IMR-90 (cell line): ENCODE results near the gene CEP63.

ENCODE experiments used
- BHLHE40 ChIP-seq: fragments of 150-350 bp; IDR thresholded peaks from 2 replicates; pipeline ENCODE4 v1.6.1; 2016; ENCODE audit warnings: mild to moderate bottlenecking, low read depth, low read length
- POLR2A ChIP-seq: IDR thresholded peaks from 2 replicates; pipeline ENCODE4 v1.6.1; 2012; ENCODE audit warnings: mild to moderate bottlenecking, low read depth, low read length
- RAD21 ChIP-seq: IDR thresholded peaks from 2 replicates; pipeline ENCODE4 v1.6.1; 2012; ENCODE audit warnings: low read length, improper control_type of control experiment
- RCOR1 ChIP-seq: IDR thresholded peaks from 2 replicates; pipeline ENCODE4 v1.6.1; 2012; ENCODE audit warnings: mild to moderate bottlenecking, low read length, improper control_type of control experiment; ENCODE audit not compliant: insufficient replicate concordance
- TF ChIP-seq, protein P1 (sequence below): conservative IDR thresholded peaks from 2 replicates; pipeline ENCODE4 v1.5.1; 2012; ENCODE audit warnings: mild to moderate bottlenecking, low read depth, low read length, improper control_type of control experiment

GRCh38 chr3:134517791-134518190, 31.9 kb downstream of the CEP63 start:
- TF ChIP-seq, protein P1, sequence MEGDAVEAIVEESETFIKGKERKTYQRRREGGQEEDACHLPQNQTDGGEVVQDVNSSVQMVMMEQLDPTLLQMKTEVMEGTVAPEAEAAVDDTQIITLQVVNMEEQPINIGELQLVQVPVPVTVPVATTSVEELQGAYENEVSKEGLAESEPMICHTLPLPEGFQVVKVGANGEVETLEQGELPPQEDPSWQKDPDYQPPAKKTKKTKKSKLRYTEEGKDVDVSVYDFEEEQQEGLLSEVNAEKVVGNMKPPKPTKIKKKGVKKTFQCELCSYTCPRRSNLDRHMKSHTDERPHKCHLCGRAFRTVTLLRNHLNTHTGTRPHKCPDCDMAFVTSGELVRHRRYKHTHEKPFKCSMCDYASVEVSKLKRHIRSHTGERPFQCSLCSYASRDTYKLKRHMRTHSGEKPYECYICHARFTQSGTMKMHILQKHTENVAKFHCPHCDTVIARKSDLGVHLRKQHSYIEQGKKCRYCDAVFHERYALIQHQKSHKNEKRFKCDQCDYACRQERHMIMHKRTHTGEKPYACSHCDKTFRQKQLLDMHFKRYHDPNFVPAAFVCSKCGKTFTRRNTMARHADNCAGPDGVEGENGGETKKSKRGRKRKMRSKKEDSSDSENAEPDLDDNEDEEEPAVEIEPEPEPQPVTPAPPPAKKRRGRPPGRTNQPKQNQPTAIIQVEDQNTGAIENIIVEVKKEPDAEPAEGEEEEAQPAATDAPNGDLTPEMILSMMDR: no peak
- TF ChIP-seq POLR2A (no peak), RAD21 (no peak), RCOR1 (no peak), BHLHE40 (no peak)
